ENCODE results near the gene NPLOC4. TPM values are rescaled to one million over a fixed set of nuclear protein-coding genes. Genes with fewer than 3 reads are reported as not detected.

Gene NPLOC4
- total and polyA plus RNA-seq, 2 of the 13 experiments (the other 11 are each of a cell fraction or from before 2014, with no cell fraction given): 57.0 to 97.0 TPM

DNA sequence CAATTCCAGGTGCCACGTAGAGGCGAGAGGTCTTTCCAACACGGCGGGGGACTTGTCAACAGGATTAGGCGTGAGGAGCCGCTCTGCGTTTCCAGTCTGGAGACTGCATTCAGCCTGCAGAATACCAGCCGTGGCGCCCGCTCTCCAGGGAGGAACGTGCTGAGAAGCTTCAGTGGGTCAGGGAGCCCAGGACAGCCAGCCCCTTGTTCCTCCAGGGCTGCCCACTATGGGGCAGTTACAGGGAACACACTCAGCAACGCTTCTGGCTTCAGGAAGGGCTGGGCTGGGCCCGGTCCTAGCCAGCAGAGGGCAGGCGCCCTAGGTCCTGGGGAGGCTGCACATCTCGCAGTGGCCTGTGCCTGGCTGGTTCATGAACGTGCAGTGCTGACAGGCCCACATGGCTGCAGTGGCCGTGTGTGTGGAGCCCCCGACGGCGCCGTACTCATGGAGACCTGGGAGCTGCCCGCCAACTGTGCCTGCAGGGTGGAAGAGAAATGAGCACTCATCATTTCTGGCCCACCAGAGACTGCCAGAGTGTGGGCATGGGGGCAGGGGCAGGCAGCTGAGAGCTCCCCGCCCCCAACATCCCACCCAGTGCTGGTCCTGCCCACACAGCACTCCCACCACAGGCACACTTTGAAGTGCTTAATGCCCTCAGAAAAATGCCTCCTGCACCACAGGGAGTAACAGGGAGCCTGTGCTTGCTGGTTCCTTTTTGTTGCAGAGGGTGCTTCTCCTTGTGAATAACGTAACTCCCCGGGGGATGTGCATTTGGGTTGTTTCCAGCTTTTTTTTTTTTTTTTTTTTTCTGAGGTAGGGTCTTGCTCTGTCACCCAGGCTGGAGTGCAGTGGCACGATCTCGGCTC, 77.7 kb downstream of the NPLOC4 start (continued):
- TF ChIP-seq KDM6A (CRISPR knock-in tag; IDR thresholded peaks at IDR 0.05; ENCODE audit: low read depth) (no peak), MXI1 (IDR thresholded peaks at IDR 0.05; ENCODE audit: borderline replicate concordance, low read depth, low read length) (no peak), ZNF512 (CRISPR knock-in tag; IDR thresholded peaks at IDR 0.05) (no peak), ETV6 (CRISPR knock-in tag; conservative IDR thresholded peaks at IDR 0.05) (no peak), ZNF44 (CRISPR knock-in tag; IDR thresholded peaks at IDR 0.05) (no peak), RBM22 (optimal IDR thresholded peaks at IDR 0.05; ENCODE audit: low read length) (peak; percentile 51)
- TF ChIP-seq, protein P1, sequence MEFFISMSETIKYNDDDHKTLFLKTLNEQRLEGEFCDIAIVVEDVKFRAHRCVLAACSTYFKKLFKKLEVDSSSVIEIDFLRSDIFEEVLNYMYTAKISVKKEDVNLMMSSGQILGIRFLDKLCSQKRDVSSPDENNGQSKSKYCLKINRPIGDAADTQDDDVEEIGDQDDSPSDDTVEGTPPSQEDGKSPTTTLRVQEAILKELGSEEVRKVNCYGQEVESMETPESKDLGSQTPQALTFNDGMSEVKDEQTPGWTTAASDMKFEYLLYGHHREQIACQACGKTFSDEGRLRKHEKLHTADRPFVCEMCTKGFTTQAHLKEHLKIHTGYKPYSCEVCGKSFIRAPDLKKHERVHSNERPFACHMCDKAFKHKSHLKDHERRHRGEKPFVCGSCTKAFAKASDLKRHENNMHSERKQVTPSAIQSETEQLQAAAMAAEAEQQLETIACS (CRISPR knock-in tag; IDR thresholded peaks at IDR 0.05): no peak

DNA sequence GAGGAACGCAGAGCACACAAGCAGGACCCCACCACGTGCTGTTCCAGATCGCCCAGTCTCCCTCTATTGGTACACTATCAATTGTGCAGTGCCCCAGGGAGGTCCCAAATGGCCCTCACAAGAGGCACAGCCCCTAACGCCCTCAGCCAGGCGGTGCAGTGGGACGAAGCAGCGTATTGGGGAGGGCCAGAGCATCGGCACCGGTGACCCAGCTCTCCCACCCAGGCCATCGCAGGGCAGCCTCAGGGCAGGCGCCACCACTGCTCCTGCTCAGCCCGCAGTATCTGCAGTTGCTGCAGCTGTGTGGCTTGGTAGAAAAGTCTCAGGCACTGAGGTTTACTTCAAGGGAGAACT, 78.8 kb downstream of the NPLOC4 start:
- 100% methylated on average over 12 of the region's 12 CpGs for WGBS (ENCODE audit: low lambda C conversion rate)
- ATAC-seq: no peak
- no peak for DNase-seq (ENCODE audit: low spot score)
- BruUV-seq (replicated peaks): no TSS peak
- CTCF ChIA-PET (ENCODE audit: low intra/inter-chr PET ratio, low total read pairs): interaction anchor here (1.8 kb wide), 1 partner anchor 43 kb away, joined by 12 read pairs; no protein-coding TSS in a partner anchor
- H3K4me3 ChIP-seq (replicated peaks in 1 of 3; ENCODE audit: insufficient read depth in 1 of 3, low read depth in 2 of 3, low read length in 3 of 3): no peak overlapping the region
- H3K9me3 ChIP-seq (ENCODE audit: low read length): no peaks in the 10 kb centered on the region
- no peak overlapping the region for H3K4me2 ChIP-seq (ENCODE audit: low read depth, low read length)
- H3K9ac ChIP-seq (ENCODE audit: insufficient read depth, low read depth, low read length): no peak overlapping the region
- POLR2A ChIA-PET: no interaction called here
- H3K4me1 ChIP-seq (ENCODE audit: insufficient read depth, low read length): peaks cover 32% of the 10 kb centered on the region
- FAIRE-seq: no peak
- no peak overlapping the region for H2AFZ ChIP-seq (ENCODE audit: low read length)
- no peak overlapping the region for H3K27ac ChIP-seq (ENCODE audit: extremely low read length, insufficient read depth, low read length)
- no peaks in the 10 kb centered on the region for H3K27me3 ChIP-seq (ENCODE audit: control insufficient read depth in 1 of 2, insufficient read depth in 2 of 2, low read length in 2 of 2)
- H4K20me1 ChIP-seq (ENCODE audit: insufficient read depth, low read length): no peaks in the 10 kb centered on the region
- in situ Hi-C loops (cut with HindIII; ENCODE audit: extremely low pct_ligation_motif_present, low pct_unique_long_range_greater_than_20kb): no loop called here
- intact Hi-C loops (cut with micrococcal nuclease; ENCODE audit: unreplicated experiment): loop anchor here (2.0 kb wide), 1 partner anchor 43 kb away; no protein-coding TSS in a partner anchor
- peaks cover 20 to 47% of the 10 kb centered on the region in 2 experiments for H3K36me3 ChIP-seq (replicated peaks in 1 of 2; ENCODE audit: control insufficient read depth in 1 of 2, insufficient read depth in 2 of 2, low read length in 2 of 2)
- no peaks in the 10 kb centered on the region for H3K79me2 ChIP-seq (ENCODE audit: insufficient read depth, low read length)
- TF ChIP-seq NR3C1 (CRISPR knock-in tag; IDR thresholded peaks at IDR 0.05) (no peak), RBM22 (optimal IDR thresholded peaks at IDR 0.05; ENCODE audit: low read length) (peak; percentile 70), ZFP36L2 (CRISPR knock-in tag; IDR thresholded peaks at IDR 0.05) (no peak)
- TF ChIP-seq, protein P2, sequence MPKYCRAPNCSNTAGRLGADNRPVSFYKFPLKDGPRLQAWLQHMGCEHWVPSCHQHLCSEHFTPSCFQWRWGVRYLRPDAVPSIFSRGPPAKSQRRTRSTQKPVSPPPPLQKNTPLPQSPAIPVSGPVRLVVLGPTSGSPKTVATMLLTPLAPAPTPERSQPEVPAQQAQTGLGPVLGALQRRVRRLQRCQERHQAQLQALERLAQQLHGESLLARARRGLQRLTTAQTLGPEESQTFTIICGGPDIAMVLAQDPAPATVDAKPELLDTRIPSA (CRISPR knock-in tag; IDR thresholded peaks at IDR 0.05; ENCODE audit: borderline replicate concordance): no peak

Measured in HepG2 (cell line).